HG02870 (cell line): Measurements from ENCODE around the gene NFKB1.

Experiments used
- ATAC-seq: cut with Tn5 transposase; IDR thresholded peaks from one replicate; pipeline ENCODE4 v1.9.1; 2021; ENCODE audit warnings: mild to moderate bottlenecking, moderate library complexity; ENCODE audit not compliant: unreplicated experiment

Gene NFKB1

GRCh38 chr4:102497986-102498385 is 3.2 kb upstream of the NFKB1 start:
- ATAC-seq, result no peak

GRCh38 chr4:102500352-102500695 is 835 bp upstream of the NFKB1 start:
- ATAC-seq, result peak; percentile 17

DNA sequence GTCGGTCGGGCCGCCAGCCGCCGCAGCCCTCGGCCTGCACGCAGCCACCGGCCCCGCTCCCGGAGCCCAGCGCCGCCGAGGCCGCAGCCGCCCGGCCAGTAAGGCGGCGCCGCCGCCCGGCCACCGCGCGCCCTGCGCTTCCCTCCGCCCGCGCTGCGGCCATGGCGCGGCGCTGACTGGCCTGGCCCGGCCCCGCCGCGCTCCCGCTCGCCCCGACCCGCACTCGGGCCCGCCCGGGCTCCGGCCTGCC is 213 bp downstream of the NFKB1 start:
- peak; percentile 25 for ATAC-seq

- ATAC-seq, result no peak
Observed at GRCh38 chr4:102502543-102502818, 1.3 kb downstream of the NFKB1 start.

- no peak for ATAC-seq
Observed at GRCh38 chr4:102503301-102503746, 2.2 kb downstream of the NFKB1 start.

DNA sequence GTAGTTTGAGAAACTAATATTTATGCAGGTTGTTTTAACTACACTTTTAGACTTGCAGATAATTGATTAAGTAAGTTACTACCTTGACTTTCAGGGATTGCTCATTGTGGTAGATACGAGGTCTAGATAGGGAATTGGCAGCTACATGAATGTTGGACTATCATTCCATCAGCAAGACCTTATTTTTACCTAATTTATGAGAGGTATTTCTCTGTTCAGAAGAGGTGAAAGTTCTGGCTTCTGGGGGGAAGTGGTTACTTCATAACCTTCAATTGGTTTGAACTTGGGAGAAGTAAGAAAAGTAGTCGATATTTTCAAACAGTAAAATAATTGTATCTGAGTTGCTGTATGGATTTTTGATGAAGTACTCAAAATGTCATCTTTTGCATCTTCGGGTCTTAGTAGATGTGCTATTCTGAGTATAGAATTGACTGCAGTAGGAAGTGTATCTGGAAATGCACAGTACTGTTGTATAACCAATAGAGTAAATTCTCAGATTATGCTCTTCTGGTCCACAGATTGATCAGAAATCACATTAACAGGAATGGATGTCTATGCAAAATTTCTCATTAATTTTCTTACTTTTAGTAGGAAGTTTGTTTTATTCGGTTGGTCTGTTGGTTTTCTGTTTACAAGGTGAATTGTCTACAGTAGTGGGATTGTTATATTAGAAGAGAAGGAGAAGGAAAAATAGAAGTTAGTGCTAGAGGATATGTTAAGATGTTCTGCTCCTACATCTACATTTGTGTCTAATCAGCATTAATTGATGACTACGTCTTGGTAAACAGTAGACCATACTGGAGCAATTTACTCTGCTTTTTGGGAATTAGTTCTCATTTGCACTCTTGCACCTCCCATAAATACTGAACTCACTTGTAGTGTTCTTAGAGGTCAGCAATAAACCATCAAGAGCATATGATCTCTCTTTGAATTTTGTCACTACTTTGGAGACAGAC is 3.0 kb downstream of the NFKB1 start:
- no peak for ATAC-seq

DNA sequence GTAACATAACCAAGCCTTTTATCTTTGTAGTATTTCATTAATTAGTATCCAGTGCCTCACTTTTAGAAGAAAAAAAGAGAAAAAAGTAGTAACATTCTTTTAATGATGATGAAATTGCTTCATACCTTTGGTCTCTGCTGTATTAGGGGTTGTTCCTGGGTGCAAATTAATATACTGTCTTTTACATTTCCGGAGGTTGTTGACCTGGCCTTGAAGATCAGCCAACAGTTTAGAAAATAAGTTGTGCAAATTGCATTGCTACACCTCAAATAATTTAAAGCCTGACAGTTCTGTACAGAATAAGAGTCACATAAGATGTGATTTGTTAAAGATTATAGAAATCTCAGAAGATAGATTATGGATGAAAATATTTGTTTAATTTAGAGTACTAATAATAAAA is 3.8 kb downstream of the NFKB1 start:
- ATAC-seq, result no peak

GRCh38 chr4:102505708-102506107 is 4.5 kb downstream of the NFKB1 start:
- no peak for ATAC-seq

DNA sequence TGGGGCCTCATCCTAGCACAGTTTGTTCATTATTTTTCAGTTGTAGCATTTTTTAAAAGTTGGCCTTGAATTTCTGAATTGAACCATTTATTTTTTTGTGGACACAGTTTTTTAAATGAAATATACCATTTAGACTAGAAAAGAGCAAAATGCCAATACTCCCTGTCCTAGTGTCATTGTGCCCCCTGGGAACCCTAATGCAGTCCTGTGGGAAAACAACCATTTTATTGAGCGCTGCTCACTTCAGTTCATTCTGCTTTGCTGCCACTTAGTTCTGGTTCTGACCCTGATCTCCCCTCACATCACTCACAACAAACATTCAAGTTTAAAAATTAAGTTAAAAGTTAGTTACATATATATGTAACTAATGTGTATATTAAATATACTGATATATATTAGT is 5.4 kb downstream of the NFKB1 start:
- no peak for ATAC-seq

GRCh38 chr4:102511830-102512605 is 10.9 kb downstream of the NFKB1 start:
- ATAC-seq, result no peak

GRCh38 chr4:102514298-102514964 is 13.3 kb downstream of the NFKB1 start:
- no peak for ATAC-seq

- no peak for ATAC-seq
Observed at GRCh38 chr4:102517753-102518152, 16.6 kb downstream of the NFKB1 start.

- ATAC-seq, result no peak
Observed at GRCh38 chr4:102518703-102519131, 17.6 kb downstream of the NFKB1 start.

GRCh38 chr4:102519925-102520324 is 18.8 kb downstream of the NFKB1 start:
- ATAC-seq, result no peak

- ATAC-seq, result no peak
Observed at GRCh38 chr4:102521570-102521969, 20.4 kb downstream of the NFKB1 start.

DNA sequence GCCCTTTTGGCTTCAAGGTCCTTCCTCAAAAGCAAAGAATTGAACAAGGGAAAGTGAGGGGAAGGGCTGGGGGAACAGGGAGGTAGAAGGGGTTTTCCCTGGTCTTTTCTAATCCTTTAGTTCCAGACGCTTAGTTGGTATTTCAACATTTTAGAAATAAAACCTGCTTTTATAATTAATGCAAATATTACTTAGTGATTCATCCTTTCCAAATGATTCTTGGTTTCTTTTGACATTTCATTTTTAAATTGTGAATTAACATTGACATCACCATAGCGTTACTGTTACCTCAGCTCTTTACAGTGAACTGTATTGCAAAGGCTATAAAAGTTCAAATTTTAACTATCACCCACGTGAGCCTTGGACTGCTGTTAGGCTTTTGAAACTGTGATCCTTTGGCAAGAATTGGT is 20.9 kb downstream of the NFKB1 start:
- no peak for ATAC-seq

DNA sequence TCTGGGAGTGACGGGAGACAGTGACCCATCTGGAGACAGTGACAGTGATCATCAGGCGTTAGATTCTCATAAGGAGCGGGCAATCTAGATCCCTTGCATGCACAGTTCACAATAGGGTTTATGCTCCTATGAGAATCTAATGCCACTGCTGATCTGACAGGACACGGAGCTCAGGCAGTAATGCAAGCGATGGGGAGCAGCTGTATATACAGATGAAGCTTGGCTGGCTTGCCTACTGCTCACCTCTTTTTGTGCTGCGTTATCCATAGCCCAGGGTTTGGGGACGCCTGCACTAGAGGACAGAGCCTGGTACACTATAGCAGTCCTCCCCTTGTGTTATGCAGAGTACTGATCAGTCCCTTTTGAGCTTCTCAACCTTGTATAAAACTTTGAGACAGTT is 23.5 kb downstream of the NFKB1 start:
- ATAC-seq, result no peak

GRCh38 chr4:102525097-102525496 is 23.9 kb downstream of the NFKB1 start:
- ATAC-seq, result no peak

DNA sequence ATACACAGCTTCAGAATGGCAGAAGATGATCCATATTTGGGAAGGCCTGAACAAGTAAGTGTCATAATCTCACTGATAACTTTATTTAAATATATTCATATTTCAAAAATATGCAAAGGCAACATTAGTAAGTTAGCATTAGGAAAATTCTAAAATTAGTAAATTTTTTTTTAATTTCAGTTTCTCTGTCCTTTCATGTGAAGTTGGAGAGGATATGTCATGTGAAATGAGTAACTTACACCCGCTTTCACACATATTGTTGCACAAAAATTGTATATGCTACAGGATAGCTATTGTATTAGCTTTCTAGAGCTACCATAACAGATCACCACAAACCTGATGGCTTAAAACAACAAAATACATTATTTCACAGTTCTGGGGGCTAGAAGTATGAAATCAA is 24.3 kb downstream of the NFKB1 start:
- ATAC-seq, result no peak

GRCh38 chr4:102526532-102526931 is 25.4 kb downstream of the NFKB1 start:
- ATAC-seq, result no peak

DNA sequence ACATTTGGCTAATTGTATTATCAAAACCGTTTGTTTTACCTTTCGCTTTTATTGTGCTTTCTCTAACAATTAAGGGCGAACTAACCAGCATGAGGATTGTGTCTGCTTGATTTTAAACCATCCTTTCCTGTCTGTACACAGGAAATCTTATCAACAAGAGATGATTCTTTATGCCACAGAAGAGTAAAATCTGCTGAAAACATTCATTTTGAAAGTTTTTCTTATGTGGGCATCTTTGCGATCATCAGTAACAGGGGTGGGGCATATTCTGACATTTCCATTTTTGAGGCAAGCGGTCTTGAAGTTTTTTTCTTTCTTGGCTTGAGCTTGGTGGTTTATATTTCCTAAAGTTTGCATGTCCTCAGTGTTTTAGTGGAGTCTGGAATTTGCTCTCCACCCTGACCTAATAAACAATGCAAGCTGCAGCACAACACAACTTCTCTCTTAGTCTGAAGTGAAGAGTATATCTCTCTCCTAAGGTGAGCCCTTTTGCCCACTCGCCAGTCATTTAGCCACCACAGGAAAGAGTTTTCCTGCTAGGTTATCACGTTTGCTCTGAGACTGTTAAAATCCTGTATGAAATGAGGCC is 26.6 kb downstream of the NFKB1 start:
- no peak for ATAC-seq

- ATAC-seq, result no peak
Observed at GRCh38 chr4:102529977-102530376, 28.8 kb downstream of the NFKB1 start.
